Skeletal muscle cell (primary cell): ENCODE data around the gene HLA-DOA.

Source experiments
- DNase-seq: peaks from one replicate; pipeline ENCODE4 v3.0.0-alpha.2; 2010; ENCODE audit warnings: low read depth
- H3K4me3 ChIP-seq: 2 replicates; pipeline ENCODE4 v1.5.1; 2011; ENCODE audit warnings: low read depth, mild to moderate bottlenecking, control low read depth, low read length, moderate library complexity

The HLA-DOA gene

DNA sequence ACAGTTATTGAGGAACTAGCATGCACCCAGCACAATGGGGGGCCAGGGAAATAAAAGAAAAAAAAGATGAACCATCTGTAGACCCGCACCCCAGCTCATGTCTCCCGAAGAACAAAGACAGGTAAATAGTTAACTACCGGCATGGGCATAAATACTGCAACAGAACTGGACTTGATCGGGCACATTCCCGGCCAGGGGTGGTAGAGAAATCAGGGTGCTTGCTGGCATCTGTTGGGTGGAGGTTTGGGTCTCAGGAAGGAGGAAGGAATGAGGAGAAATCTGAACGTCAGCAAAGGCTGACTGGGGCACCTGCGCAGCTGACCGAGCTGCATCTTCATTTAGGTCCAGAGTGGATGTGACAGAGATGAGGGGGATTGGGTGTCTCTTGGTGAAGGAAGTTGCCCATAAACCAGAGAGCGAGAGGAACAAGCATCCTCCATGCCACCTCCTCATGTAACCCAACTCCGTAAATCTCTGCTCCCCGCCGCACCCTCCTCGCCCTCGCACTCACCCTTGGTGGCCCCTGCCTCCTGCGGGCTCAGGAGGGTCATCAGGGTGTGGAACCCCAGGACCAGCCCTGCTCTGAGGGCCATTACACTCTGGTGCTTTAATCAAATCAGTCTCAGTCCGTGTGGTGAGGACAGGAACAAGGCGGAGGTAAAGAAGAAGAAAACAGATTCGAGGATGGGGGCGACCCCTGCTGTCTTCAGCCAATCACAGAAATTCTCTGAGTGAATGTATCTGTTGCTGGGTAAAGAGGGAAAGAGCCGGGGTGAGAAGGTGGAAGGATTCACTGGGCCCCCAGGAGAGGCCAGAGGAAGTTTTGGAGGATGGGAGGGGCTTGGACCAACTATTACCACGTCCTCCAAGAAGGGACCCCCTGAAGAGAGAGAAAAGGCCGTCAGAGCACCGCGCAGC, at the start of gene HLA-DOA:
Gene HLA-DOA, minus strand, starts transcription at position 648 of the 918 bp plus-strand sequence.
- DNase-seq: no peak
- no peak within 1 kb of the TSS for H3K4me3 ChIP-seq

DNA sequence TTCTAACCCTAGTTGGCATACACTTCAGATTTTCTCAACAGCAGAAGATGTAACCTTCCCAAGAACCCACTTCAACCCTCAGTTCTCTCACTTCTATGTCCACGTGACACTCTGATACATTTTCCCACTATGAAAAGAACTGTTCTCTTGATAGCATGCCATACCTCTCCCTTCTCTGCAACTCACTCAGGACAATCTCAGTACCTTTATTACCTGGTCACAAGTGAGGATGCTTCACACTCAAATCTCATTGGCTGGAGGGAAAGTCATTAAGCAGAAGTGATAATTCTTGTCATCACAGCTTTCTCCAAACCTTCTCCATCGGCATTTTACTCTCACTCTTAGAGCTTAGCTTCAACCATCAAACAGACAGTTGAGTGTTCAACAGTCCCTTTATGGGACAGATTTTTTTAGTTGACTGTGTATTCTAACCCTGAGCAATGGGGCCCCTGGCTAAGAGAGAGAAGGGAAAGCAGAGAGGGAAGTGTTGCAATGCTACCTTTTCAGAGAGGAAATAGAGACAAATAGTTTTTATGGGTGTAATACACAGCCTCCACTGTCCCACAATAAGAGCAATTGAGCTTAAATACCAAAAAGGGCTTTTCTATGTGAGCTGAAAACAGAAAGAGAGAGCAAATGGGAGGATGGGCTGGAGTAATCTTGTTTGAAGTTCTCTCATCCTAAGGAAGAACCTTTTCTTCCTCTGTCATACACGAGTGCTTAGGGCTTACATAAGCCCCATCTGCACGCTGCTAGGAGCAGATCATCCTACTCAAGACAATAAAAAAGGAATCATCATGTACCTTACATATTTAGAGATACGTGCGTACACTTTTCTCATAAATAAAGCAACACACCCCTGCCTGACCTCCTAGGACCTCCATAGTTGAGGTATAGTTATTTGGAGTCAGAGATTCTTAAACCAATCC, 48.1 kb upstream of the HLA-DOA start:
- no peak for DNase-seq
- H3K4me3 ChIP-seq: no peak overlapping the region

DNA sequence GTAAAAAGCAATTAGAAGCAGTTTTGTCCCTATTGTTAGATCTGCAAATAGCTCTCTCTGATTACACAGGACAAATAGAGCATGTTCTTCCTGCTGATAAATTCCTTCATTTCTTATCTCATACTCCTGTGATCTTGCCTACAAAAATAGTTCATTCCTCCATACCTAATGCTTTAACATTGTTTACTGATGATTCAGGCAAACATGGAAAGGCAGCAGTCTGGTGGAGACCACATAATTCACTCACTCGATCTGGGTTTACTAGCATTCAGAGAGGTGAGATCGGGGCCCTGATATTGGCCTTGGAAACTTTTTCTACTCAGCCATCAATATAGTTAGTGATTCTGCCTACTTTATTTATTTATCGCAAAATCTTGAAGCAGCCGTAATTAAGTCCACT, 43.8 kb upstream of the HLA-DOA start:
- no peak overlapping the region for H3K4me3 ChIP-seq
- DNase-seq: no peak

DNA sequence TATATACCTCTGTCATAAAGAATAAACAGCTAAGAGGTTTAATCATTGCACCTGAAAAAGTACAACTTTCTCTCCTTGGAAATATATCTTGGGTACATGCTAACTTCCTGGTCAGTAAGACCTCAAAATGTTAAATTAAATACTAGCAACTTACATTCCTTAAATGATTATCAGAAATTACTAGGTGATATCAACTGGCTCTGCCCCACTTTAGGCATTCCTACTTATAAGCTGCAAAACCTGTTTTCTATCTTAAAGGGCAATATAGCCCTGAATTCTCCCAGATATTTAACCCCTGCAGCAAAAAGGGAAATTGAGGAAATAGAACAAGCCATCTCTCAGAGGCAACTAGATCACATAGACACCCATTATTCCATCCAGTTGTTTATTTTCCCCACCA, 43.2 kb upstream of the HLA-DOA start:
- H3K4me3 ChIP-seq: no peak overlapping the region
- DNase-seq: no peak

DNA sequence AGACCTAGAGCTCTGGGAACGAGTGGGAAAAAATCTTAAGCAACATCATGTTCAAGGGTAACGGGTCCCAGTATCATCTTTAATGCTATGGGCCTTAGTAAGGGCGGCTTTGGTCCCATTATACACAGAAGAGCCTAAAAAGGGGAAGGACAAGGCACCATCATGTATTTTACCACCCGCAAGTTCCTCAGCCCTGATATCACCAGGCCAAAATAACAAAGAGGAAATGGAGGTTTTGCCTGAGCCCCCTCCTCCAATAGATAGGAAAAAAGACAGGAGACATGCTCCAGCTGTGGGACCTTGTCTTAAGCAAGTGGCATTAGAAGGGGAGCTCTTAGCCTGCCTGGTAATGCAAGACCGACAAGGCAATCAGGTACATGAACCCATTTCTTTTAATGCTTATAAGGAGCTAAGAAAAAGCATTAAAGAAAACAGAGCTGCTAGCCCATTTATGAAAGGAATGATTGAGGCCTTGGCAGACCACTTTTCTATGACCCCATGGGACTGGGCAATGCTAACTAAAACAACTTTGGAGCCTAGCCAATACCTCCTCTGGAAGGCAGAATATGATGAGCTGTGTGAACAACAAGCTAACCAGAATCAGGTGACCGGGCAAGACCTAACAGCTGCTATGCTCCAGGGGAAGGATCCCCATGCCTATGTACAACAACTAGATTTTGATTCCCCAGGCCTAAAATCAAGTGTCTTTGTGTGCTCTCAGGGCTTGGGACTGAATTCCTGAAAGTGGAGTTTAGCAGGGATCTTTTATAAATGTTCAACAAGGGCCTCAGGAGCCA, 40.8 kb upstream of the HLA-DOA start:
- no peak overlapping the region for H3K4me3 ChIP-seq
- DNase-seq: no peak

DNA sequence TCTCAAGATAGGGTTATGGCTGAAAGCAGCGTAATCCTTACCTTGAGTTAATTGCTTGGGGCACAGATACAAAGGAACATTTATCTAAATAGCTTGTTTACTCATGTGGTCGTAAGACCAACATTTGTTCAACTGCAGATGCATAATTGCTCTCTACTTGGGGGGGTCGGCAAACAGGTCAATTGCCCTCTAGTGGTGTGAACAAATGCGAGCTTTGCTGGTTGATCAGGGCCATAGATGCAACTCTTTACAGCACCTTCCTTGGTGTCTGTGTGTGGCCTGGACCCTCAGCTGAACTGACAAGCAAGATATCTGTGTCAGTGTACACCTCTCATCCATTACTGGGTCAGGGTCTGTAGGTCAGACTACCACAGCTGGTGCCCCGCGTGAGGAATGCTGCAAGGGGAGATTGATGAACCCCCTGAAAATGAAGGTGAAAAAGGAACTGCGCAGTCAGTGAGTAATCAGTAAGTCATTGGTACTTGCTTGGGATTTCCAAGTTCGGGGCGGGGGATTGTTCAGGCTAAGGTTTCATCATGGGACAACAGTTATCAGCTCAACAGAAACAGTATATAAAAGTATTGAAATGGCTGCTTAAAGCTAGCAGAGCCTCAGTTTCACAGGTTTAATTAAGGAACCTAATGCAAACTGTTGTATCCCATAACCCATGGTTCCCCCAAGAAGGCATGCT, 40.1 kb upstream of the HLA-DOA start:
- no peak overlapping the region for H3K4me3 ChIP-seq
- no peak for DNase-seq

DNA sequence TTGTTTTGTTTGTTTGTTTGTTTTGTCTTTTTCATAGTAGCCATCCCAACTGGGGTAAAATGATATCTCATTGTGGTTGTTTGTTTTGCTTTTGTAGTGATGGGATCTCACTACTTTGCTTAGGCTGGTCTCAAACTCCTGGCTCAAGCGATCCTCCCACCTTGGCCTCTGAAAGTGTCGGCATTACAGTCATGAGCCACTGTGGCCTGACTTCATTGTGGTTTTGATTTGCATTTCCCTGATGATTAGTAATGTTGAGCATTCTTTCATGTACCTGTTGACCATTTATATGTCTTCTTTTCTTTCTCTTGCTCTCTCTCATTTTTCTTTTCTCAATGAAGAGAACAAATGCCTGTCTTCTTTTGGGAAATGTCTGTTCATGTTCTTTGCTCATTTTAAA, 30.8 kb upstream of the HLA-DOA start:
- no peak for DNase-seq
- no peak overlapping the region for H3K4me3 ChIP-seq

DNA sequence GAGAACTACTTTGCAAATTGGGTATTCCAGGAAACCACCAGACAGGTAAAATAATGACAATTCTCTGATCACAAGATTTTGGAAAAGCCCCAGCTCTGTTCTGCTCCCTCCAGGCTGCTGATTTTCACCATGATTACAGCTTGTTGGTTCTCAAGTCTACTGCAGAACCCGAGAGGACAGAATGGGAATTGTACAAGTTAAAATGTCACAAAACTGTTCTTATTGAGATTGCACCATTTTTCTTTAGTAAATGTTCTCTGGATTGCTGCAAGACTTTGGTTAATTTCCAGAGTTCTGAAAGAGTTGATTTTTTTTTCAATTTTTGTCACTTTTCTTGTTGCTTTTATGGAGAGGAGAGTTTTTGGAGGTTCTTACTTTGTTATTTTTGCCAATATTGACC, 27.1 kb upstream of the HLA-DOA start:
- no peak for DNase-seq
- no peak overlapping the region for H3K4me3 ChIP-seq

DNA sequence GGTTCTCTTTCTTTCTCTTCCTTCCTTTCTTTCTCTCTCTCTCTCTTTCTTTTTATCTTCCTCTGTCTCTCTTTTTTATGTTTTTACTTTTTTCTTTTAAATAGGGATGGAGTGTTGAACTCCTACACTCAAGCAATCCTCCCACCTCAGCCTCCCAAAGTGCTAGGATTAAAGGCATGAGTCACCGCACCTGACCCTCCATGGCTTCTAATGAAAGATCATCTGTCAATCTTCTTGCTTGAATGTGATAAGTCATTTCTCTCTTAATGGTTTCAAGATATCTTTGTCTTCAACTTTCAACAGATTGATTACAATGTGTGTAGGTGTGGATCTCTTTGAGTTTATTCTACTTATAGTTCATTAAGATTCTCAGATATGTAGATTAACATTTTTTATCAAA, 25.2 kb upstream of the HLA-DOA start:
- H3K4me3 ChIP-seq: no peak overlapping the region
- DNase-seq: no peak

DNA sequence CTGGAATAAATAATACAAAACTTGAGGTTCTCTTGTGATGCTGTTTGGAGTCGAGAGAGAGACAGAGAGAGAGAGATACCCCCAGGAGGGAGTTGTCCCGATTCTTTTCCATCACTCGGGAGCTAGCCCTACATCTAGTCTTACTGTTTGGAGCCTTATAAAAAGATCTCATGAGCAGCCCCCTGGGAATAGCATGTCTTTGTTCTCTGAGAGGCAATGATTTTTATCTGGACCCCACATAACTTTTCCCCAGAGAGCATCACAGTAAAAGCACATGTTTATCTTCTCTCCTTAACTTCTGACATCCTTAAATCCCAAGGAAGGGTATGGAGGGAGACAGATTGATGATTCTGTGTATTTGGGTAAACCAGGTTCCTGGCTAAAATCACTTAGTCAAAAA, 20.9 kb upstream of the HLA-DOA start:
- DNase-seq: no peak
- no peak overlapping the region for H3K4me3 ChIP-seq

DNA sequence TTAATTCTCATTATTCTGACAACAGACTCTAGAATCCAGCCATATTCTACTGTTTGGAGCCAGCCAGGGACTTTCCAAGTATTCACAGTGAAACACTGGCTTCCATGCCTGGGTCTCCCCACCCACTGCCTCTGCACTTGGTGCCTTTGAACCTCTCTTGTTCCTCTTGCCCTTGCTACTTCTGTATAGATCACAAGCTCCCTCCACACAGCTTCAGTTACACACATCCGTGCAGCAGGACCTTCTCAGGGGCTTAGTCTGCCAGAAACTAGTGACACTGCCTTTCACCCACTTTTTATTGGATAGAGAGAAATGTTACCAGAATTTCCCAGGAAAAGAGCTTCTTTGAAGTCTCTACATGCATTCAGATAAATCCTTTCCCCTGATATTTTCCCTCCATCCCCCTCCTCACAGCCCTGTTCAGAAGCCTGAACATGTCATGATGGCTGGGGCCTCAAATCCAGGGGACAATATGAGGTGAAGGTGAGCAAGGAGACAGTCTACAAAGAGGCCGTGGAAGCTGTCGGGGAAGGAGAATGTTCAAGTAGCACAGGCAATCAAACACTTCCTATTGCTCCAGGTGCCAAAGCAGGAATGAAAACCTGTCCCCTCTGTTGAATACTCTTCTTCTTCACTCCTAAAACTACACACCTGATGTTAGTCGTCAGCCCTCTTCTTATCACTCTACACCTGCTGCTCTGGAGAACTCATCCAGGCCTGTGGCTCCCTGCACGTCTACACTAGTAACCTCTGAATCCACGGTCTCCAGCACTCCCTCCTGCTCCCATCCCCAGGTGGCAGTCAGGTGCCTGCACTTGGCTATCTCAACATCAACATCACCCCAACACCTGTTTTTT, 20.2 kb upstream of the HLA-DOA start:
- no peak overlapping the region for H3K4me3 ChIP-seq
- no peak for DNase-seq

DNA sequence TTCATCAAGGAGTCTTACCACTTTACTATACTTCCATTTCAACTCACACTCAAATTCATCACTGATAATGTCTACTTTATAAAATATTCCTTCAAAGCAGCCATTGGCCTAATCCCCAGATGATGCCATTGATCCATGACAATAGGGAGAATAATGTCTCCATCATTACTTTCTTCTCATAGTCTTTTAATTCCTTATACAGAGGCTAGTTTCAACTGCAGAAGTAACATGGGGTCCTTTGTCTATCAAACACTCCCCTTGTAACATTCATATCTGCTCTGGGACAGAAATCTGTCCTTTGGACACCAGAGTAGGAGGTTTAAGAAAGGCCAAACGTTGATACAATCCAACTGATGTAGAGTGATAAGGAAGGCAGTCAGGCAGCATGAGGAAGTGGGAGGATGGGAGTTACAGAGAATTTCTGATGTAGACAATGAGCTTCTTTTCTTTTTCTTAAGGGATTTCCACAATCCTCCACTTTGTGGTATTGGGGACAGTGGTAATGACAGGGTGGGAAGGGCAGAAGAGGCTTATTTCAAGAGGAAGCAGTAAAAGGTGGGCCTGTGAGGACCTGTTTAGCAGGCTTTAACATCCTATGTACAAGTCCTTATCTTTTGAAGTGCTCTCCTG, 18.9 kb upstream of the HLA-DOA start:
- H3K4me3 ChIP-seq: no peak overlapping the region
- no peak for DNase-seq

DNA sequence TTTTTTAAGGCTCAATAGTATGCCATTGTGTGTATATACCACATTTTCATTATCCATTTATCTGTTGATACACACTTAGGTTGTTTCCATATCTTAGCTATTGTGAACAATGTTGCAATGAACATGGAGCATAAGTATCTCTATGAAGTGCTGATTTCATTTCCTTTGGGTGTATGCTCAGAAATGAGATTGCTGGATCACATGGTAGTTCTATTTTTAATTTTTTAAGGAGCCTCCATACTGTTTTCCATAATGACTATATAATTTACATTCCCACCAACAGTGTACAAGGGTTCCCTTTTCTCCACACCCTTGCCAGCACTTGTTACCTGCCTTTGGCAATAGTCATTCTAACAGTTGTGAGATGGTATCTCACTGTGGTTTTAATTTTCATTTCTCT, 15.1 kb upstream of the HLA-DOA start:
- DNase-seq: no peak

DNA sequence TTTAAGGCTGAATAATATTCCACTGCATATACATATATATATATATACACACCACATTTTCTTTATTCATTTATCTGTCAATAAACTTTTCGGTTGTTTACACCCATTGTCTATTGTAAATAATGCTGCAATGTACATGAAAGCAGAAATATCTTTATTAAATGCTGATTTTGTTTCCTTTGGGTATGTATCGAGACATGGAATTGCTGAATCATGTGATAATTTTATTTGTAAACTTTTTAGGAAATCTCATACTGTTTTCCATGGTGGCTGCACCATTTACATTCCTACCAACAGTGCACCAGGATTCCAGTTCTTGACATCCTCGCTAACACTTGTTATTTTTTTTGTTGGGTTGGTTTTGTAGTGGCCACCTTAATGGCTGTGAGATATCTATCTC, 14.1 kb upstream of the HLA-DOA start:
- H3K4me3 ChIP-seq: no peak overlapping the region
- DNase-seq: no peak

More for the DNA sequence above, 15.1 kb upstream of the HLA-DOA start:
- no peak overlapping the region for H3K4me3 ChIP-seq

DNA sequence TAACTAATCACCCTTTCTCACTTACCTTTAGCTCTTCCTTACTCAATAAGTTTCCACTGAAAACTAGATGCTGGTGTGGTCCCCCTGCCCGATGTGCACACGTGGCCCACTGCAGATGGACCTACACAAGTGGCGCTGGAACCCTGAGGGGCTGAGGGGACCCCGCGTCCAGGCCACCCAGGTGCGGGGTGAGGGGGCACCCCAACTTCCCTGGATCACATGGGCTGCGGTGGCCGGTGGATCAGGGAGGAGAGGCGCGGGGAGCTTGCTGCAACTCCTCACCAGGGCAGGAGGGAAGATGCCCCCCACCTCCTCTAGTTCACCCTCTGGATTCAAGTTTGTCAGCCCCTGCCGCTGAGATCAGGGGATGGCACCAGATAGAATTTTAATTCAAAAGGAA, 12.5 kb upstream of the HLA-DOA start:
- no peak for DNase-seq
- no peak overlapping the region for H3K4me3 ChIP-seq

DNA sequence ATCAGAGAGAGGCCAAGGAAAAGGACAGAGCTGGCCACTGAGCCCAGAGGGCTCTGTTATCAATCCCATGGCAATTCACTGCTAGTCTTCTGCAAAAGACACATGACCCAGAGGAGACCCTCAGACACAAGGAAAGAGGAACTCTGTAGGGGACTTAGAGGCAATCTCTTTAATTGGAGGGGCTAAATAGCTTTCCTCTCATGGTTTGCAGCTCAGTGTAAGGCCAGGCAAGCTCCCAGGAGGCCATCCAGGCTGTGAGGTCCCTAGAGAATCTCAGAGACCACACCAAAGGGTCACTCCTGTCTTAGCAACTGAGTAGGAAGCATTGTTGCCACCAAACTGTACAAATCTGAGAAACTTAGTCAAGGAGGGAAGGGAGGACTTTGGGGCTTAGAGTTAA, 10.0 kb upstream of the HLA-DOA start:
- no peak for DNase-seq
- H3K4me3 ChIP-seq: no peak overlapping the region

DNA sequence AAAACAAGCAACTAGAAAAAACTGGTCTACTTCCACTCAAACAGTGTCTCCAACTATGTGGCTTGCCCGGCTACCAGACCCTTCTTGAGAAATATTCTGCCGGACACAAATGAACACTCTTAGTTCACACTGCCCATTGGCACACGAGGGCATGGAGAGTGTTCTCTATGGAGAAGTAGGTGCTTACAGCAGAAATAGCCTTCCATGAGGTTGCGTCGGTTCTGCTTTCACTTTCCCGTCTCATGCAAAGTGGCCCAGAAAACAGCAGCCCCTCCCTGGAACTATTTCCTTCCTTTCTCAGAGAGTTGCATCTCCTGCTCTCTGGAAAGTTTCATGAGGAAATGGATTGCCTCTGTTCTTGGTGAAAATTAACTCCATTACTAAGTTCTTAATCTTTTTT, 9.5 kb upstream of the HLA-DOA start:
- peak overlapping the region; percentile 21 for H3K4me3 ChIP-seq

DNA sequence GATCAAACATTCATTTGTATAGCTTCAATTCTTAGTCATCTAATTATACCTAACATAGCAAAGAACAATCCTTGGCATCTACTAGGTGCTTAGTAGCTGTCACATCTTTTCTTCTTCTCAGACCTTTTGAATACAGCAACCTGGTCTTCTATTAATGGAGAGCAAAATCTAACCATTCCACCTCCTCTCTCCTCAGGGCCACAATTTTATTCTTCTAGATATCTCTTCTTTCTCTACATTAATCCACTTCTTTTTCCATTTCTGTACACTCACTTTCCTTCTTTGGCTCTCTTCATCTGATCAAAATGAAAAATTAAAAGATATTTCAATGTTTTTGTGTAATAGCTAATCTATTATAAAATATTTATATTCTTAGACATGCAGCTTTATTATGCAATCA, 9.0 kb upstream of the HLA-DOA start:
- DNase-seq: no peak
- no peak overlapping the region for H3K4me3 ChIP-seq

More for the DNA sequence above, 9.5 kb upstream of the HLA-DOA start:
- peak; percentile 9 for DNase-seq
